SJSA1 (cell line): ENCODE data around the gene GLT1D1. TPM values are rescaled to one million over a fixed set of nuclear protein-coding genes. Genes with fewer than 3 reads are reported as not detected.

Source experiments
- DNase-seq, 2 experiments: peaks; one replicate each; pipeline ENCODE4 v3.0.0-alpha.2; 2015 to 2020; ENCODE audit warnings: low spot score in 2 of 2, low read depth in 1 of 2
- H3K27ac ChIP-seq: fragments of 250-450 bp; sonication (Bioruptor Pico); 2 replicates; pipeline ENCODE4 v1.5.1; 2020; ENCODE audit warnings: mild to moderate bottlenecking, moderate library complexity
- H3K27me3 ChIP-seq: fragments of 250-450 bp; sonication (Bioruptor Pico); replicated peaks from 2 replicates; pipeline ENCODE4 v1.5.1; 2020; ENCODE audit warnings: mild to moderate bottlenecking, moderate library complexity
- H3K36me3 ChIP-seq: fragments of 250-450 bp; sonication (Bioruptor Pico); 2 replicates; pipeline ENCODE4 v1.5.1; 2020; ENCODE audit warnings: mild to moderate bottlenecking
- H3K4me1 ChIP-seq: fragments of 250-450 bp; sonication (Bioruptor Pico); replicated peaks from 2 replicates; pipeline ENCODE4 v1.6.1; 2021; ENCODE audit warnings: mild to moderate bottlenecking
- H3K4me3 ChIP-seq: fragments of 250-450 bp; sonication (Bioruptor Pico); 2 replicates; pipeline ENCODE4 v1.5.1; 2020; ENCODE audit warnings: mild to moderate bottlenecking
- H3K9me3 ChIP-seq: fragments of 250-450 bp; sonication (Bioruptor Pico); replicated peaks from 2 replicates; pipeline ENCODE4 v1.5.1; 2020; ENCODE audit warnings: mild to moderate bottlenecking
- total RNA-seq: library from RNA; depleted of rRNA; stranded (reverse); fragments of >200 nt; shearing (Covaris generic); gene quantifications from 2 replicates; pipeline ENCODE4 v1.2.3, GENCODE V29; 2014

GLT1D1 gene
- total RNA-seq, 1 experiment from 2014 or later: not detected

GRCh38 chr12:128853600-128854197 is 421 bp downstream of the GLT1D1 start:
- Histone ChIP-seq H3K4me3 (no peak overlapping the region), H3K36me3 (no peaks in the 10 kb centered on the region), H3K4me1 (no peaks in the 10 kb centered on the region), H3K27ac (no peak overlapping the region), H3K9me3 (no peaks in the 10 kb centered on the region), H3K27me3 (no peaks in the 10 kb centered on the region)
- DNase-seq: no peak

DNA sequence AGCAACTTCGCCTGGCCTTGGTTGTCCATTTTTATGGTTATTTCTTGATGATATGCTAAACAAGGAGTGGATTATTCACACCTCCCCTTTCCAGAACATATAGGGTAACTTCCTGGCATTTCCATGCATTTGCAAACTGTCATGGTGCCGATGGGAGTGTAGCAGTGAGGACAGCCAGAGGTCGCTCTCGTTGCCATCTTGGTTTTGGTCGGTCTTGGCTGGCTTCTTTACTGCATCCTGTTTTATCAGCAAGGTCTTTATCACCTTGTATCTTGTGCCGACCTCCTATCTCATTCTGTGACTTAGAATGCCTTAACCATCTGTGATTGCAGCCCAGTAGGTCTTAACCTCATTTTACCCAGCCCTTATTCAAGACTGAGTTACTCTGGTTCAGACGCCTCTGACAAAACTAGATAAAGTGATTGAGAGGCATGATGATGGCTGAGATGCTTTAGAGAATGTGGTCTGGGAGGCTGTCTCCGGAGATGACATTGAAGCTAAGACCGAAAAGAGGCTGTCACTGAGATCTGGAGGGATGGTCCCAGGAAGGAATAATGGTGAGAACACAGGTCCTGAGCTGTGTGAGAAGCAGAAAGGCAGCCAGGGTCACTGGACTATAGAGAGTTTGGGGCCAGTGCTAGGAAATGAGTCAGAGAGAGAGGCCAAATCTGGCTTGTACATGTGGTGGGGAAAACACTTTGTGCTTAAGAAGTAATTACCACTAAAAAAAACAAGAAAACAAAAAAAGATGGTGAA is 2.9 kb downstream of the GLT1D1 start:
- H3K36me3 ChIP-seq: no peaks in the 10 kb centered on the region
- no peaks in the 10 kb centered on the region for H3K9me3 ChIP-seq
- DNase-seq: no peak
- H3K27ac ChIP-seq: no peak overlapping the region
- no peaks in the 10 kb centered on the region for H3K4me1 ChIP-seq
- H3K4me3 ChIP-seq: no peak overlapping the region
- no peaks in the 10 kb centered on the region for H3K27me3 ChIP-seq

- H3K27ac ChIP-seq: no peak overlapping the region
- H3K27me3 ChIP-seq: no peaks in the 10 kb centered on the region
- no peak overlapping the region for H3K4me3 ChIP-seq
- no peaks in the 10 kb centered on the region for H3K4me1 ChIP-seq
- no peaks in the 10 kb centered on the region for H3K36me3 ChIP-seq
- no peaks in the 10 kb centered on the region for H3K9me3 ChIP-seq
- DNase-seq: no peak
Measured at GRCh38 chr12:128856791-128857078, 3.5 kb downstream of the GLT1D1 start.

- no peak for DNase-seq
- Histone ChIP-seq H3K4me1 (no peaks in the 10 kb centered on the region), H3K9me3 (no peaks in the 10 kb centered on the region), H3K27me3 (no peaks in the 10 kb centered on the region), H3K4me3 (no peak overlapping the region), H3K27ac (no peak overlapping the region), H3K36me3 (no peaks in the 10 kb centered on the region)
Measured at GRCh38 chr12:128857133-128857763, 4.0 kb downstream of the GLT1D1 start.

DNA sequence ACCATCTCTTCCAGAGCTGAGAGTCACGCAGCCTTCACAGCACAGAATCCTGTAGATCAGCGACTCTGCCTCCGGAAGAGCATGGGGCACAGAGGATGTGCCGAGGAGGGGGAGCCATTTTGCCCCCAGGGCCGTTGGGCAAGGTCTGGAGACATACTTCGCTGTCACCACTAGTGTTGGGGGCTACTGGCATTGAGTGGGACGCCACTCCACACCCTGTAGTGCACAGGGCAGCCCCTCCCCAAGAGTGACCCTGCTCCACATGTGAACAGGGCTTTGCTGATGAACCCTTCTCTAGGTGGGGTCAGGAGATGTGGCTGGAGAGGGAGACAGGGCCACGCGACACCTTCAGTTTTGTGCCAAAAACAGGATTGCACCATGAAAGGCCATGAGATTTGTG is 6.0 kb downstream of the GLT1D1 start:
- no peak overlapping the region for H3K4me3 ChIP-seq
- H3K36me3 ChIP-seq: no peaks in the 10 kb centered on the region
- H3K9me3 ChIP-seq: no peaks in the 10 kb centered on the region
- H3K27ac ChIP-seq: no peak overlapping the region
- DNase-seq: no peak
- H3K27me3 ChIP-seq: no peaks in the 10 kb centered on the region
- H3K4me1 ChIP-seq: no peaks in the 10 kb centered on the region

GRCh38 chr12:128861226-128862016 is 8.1 kb downstream of the GLT1D1 start:
- H3K4me3 ChIP-seq: no peak overlapping the region
- DNase-seq: no peak
- no peaks in the 10 kb centered on the region for H3K36me3 ChIP-seq
- H3K27ac ChIP-seq: no peak overlapping the region
- H3K9me3 ChIP-seq: no peaks in the 10 kb centered on the region
- H3K4me1 ChIP-seq: no peaks in the 10 kb centered on the region
- no peaks in the 10 kb centered on the region for H3K27me3 ChIP-seq

DNA sequence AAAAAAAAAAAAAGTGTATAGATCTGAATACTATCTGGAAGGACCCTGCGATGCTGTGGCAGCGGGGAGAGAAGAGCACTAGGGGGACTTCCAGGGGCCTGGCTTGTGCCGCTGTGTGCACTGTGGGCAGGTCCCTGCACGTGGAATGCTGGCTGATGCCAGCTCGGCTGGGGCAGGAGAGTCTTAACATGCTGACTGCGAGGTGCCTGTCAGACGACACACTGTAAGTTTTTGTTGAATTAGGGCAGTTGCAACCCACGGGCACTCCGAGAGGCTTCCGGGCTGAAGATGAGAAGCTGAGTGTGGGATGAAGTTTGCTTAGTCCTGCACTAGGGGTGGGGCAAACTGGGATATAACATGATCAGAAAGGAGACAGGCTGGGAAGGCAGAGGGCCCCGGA is 10.7 kb downstream of the GLT1D1 start:
- Histone ChIP-seq H3K27ac (no peak overlapping the region), H3K9me3 (no peaks in the 10 kb centered on the region), H3K27me3 (no peaks in the 10 kb centered on the region), H3K4me3 (no peak overlapping the region), H3K4me1 (no peaks in the 10 kb centered on the region), H3K36me3 (no peaks in the 10 kb centered on the region)
- DNase-seq: no peak

GRCh38 chr12:128864516-128865186 is 11.4 kb downstream of the GLT1D1 start:
- DNase-seq: no peak
- no peaks in the 10 kb centered on the region for H3K27me3 ChIP-seq
- no peaks in the 10 kb centered on the region for H3K4me1 ChIP-seq
- no peak overlapping the region for H3K27ac ChIP-seq
- H3K9me3 ChIP-seq: no peaks in the 10 kb centered on the region
- H3K4me3 ChIP-seq: no peak overlapping the region
- H3K36me3 ChIP-seq: no peaks in the 10 kb centered on the region

DNA sequence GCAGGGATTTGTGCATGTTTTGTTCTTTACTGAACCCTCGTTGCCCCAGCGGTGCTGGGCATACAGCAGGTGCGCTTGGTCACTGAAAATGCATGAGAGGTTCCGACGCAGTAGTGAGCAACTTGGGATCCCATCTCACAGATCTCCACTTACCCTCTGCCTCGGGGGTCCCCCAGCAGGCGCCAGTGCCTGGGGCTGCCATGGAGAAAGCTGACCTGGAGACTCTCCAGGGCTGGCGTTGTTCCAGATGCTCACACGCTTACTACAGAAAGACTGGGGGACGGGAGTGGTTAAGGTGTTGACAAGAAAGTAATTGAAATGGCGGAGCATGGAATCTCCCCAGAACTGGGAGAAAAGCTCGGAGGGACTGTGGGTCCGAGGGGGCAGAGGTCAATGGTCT is 14.2 kb downstream of the GLT1D1 start:
- DNase-seq: no peak
- H3K9me3 ChIP-seq: no peaks in the 10 kb centered on the region
- no peaks in the 10 kb centered on the region for H3K4me1 ChIP-seq
- no peaks in the 10 kb centered on the region for H3K27me3 ChIP-seq
- no peaks in the 10 kb centered on the region for H3K36me3 ChIP-seq
- no peak overlapping the region for H3K4me3 ChIP-seq
- no peak overlapping the region for H3K27ac ChIP-seq

DNA sequence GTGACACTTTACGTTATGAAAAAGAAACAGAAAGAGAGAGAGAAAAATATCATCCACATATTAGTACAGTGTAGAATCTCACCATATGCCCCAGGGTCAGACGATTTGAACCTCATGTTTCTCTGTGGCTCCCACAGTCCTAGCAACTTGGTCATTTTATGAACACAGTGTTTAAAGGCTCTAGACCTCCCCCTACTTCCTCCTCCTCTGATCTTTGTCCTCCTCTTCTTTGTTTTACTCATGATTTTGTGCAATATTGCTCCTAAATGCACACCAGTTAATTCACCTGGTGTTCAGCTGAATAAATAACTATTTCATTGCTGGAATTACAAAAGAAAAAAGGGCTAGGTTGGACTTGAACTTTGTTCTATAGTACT is 18.2 kb downstream of the GLT1D1 start:
- Histone ChIP-seq H3K36me3 (no peaks in the 10 kb centered on the region), H3K4me3 (no peak overlapping the region), H3K9me3 (no peaks in the 10 kb centered on the region), H3K27me3 (no peaks in the 10 kb centered on the region), H3K27ac (no peak overlapping the region), H3K4me1 (no peaks in the 10 kb centered on the region)
- DNase-seq: no peak

- Histone ChIP-seq H3K27ac (no peak overlapping the region), H3K4me1 (no peaks in the 10 kb centered on the region), H3K4me3 (no peak overlapping the region), H3K9me3 (no peaks in the 10 kb centered on the region), H3K27me3 (no peaks in the 10 kb centered on the region), H3K36me3 (no peaks in the 10 kb centered on the region)
- DNase-seq: no peak
Measured at GRCh38 chr12:128872303-128872702, 19.0 kb downstream of the GLT1D1 start.

DNA sequence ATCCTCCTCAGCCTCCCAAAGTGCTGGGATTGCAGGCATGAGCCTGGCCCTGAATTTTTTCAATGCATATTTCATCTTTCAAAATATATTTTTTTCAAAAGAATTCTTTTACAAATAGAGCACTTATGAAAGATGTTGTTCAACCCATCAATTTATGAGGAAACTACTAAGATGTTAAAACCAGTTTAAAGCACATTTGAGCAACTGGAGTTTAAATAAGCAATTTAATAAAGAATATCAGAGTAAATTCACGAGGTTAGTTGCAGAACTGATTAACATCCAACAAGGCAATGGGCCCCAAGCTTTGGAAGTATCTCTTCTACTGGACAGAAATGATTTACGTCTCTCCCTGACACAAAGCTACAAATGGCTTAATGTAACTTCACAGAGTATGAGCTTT is 23.3 kb downstream of the GLT1D1 start:
- Histone ChIP-seq H3K27ac (no peak overlapping the region), H3K9me3 (no peaks in the 10 kb centered on the region), H3K4me1 (no peaks in the 10 kb centered on the region), H3K4me3 (no peak overlapping the region), H3K27me3 (no peaks in the 10 kb centered on the region), H3K36me3 (no peaks in the 10 kb centered on the region)
- DNase-seq: no peak

GRCh38 chr12:128879898-128880764 is 26.9 kb downstream of the GLT1D1 start:
- Histone ChIP-seq H3K27ac (no peak overlapping the region), H3K27me3 (no peaks in the 10 kb centered on the region), H3K4me1 (no peaks in the 10 kb centered on the region), H3K4me3 (no peak overlapping the region), H3K36me3 (no peaks in the 10 kb centered on the region), H3K9me3 (no peaks in the 10 kb centered on the region)
- DNase-seq: no peak
